ENCODE data around the gene KRT37. TPM values are rescaled to one million over a fixed set of nuclear protein-coding genes. Genes with fewer than 3 reads are reported as not detected.
"Not testable (repeated sequence)": the region's sequence is repeated elsewhere in the genome, so short reads cannot be mapped to it uniquely, and the experiment has no call there.

The KRT37 gene
- total RNA-seq, 1 donor from 2014 or later: not detected

- intact Hi-C loops (cut with DNase I): no loop called here
- ATAC-seq: no peak
- no peak for DNase-seq (ENCODE audit: low spot score)
Observed at GRCh38 chr17:41383690-41384089, 40.7 kb downstream of the KRT37 start.

GRCh38 chr17:41382394-41382793 is 42.0 kb downstream of the KRT37 start:
- ATAC-seq: no peak

GRCh38 chr17:41381943-41382342 is 42.4 kb downstream of the KRT37 start, which contains the start of gene KRT34:
Gene KRT34, minus strand, starts transcription at chr17:41382306. Its CDS starts 60 bp downstream, at chr17:41382246.
- ATAC-seq; intact Hi-C loops (cut with DNase I); DNase-seq (ENCODE audit: low spot score): not testable (repeated sequence)

More at GRCh38 chr17:41382394-41382793, 42.0 kb downstream of the KRT37 start:
- no peak for DNase-seq (ENCODE audit: low spot score)
- intact Hi-C loops (cut with DNase I): no loop called here

GRCh38 chr17:41380091-41380490 is 44.3 kb downstream of the KRT37 start:
- intact Hi-C loops (cut with DNase I); ATAC-seq; DNase-seq (ENCODE audit: low spot score): not testable (repeated sequence)

GRCh38 chr17:41377546-41377945 is 46.8 kb downstream of the KRT37 start:
- intact Hi-C loops (cut with DNase I): no loop called here
- ATAC-seq (no peak), DNase-seq (ENCODE audit: low spot score) (no peak)

Other genes starting within 250 kb of the KRT37 start
- gene KRTAP4-2, start 246.4 kb downstream of the KRT37 start, total RNA-seq: not detected
- not detected for gene KRTAP4-1, start 239.7 kb downstream of the KRT37 start, total RNA-seq
- gene KRTAP9-1, start 234.7 kb downstream of the KRT37 start, total RNA-seq: not detected
- gene KRTAP9-2, start 197.9 kb downstream of the KRT37 start, total RNA-seq: not detected
- gene KRTAP9-3, start 192.1 kb downstream of the KRT37 start, total RNA-seq: not detected
- not detected for gene KRTAP9-8, start 186.6 kb downstream of the KRT37 start, total RNA-seq
- gene KRTAP9-4, start 174.9 kb downstream of the KRT37 start, total RNA-seq: not detected
- not detected for gene KRTAP9-9, start 169.2 kb downstream of the KRT37 start, total RNA-seq
- not detected for gene KRTAP9-6, start 159.2 kb downstream of the KRT37 start, total RNA-seq
- not detected for gene KRTAP9-7, start 148.9 kb downstream of the KRT37 start, total RNA-seq
- not detected for gene KRTAP29-1, start 121.7 kb downstream of the KRT37 start, total RNA-seq
- gene KRTAP16-1, start 115.3 kb downstream of the KRT37 start, total RNA-seq: not detected
- gene KRTAP17-1, start 108.9 kb downstream of the KRT37 start, total RNA-seq: not detected
- gene KRT33A, start 73.8 kb downstream of the KRT37 start, total RNA-seq: not detected
- not detected for gene KRT33B, start 54.8 kb downstream of the KRT37 start, total RNA-seq
- gene KRT34, start 42.3 kb downstream of the KRT37 start, total RNA-seq: not detected
- not detected for gene KRT31, start 27.0 kb downstream of the KRT37 start, total RNA-seq
- gene KRT38, start 16.4 kb upstream of the KRT37 start, total RNA-seq: not detected
- 0.67 TPM for gene KRT32, start 42.8 kb upstream of the KRT37 start, total RNA-seq
- 0.18 TPM for gene KRT35, start 56.6 kb upstream of the KRT37 start, total RNA-seq
- not detected for gene KRT36, start 65.3 kb upstream of the KRT37 start, total RNA-seq
- gene KRT13, start 81.0 kb upstream of the KRT37 start, total RNA-seq: 0.62 TPM
- 0.36 TPM for gene KRT15, start 94.3 kb upstream of the KRT37 start, total RNA-seq
- 94.1 TPM for gene KRT19, start 103.7 kb upstream of the KRT37 start, total RNA-seq
- gene KRT9, start 147.5 kb upstream of the KRT37 start, total RNA-seq: not detected
- gene KRT14, start 162.3 kb upstream of the KRT37 start, total RNA-seq: 82.1 TPM
- 0.85 TPM for gene KRT16, start 188.2 kb upstream of the KRT37 start, total RNA-seq
- gene KRT17, start 200.0 kb upstream of the KRT37 start, total RNA-seq: not detected